ENCODE results near the gene HAUS8.

HAUS8 gene

DNA sequence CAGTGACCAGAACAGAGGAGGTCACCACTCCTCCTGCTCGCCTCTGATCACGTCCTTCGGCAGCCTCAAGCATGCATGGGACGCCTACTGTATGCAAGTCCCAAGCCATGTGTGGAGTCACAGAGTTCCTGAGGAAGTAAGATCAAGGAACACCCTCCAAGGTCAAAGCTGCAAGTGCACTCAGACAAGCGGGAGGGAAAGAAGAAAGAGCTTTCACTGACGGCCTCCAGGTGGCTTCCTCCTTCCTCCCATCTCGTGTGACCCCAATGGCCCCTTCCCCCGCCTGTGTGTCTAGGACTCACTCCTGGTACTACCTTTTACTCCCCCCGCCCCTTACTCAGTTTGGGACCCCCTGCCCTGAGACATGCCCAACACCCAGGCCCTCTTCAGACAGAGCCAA is 6.1 kb downstream of the HAUS8 start:
- TF ChIP-seq YY1 (IDR thresholded peaks at IDR 0.05; ENCODE audit: low read depth): no peak

DNA sequence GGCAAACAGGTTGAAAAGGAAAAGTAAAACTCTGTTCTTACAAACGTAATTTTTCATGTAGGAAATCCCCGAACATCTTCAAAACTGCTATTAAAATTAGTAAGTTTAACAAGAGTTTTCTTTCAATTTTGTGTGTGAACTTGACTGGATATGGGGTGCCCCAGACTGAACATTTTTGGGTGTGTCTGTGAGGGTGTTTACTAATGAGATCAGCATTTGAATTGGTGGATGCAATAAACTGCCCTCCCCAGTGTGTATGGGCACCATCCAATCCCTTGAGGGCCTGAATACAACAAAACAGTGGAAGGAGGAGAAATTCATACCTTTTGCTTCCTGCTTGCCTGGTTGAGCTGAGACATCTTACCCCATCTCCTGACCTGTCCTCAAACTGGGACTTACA is 11.8 kb downstream of the HAUS8 start:
- TF ChIP-seq CREB1 (IDR thresholded peaks at IDR 0.05; ENCODE audit: low read depth): no peak
- no peak for TF ChIP-seq EP300 (IDR thresholded peaks at IDR 0.05; ENCODE audit: borderline replicate concordance)
- TF ChIP-seq, protein P1, sequence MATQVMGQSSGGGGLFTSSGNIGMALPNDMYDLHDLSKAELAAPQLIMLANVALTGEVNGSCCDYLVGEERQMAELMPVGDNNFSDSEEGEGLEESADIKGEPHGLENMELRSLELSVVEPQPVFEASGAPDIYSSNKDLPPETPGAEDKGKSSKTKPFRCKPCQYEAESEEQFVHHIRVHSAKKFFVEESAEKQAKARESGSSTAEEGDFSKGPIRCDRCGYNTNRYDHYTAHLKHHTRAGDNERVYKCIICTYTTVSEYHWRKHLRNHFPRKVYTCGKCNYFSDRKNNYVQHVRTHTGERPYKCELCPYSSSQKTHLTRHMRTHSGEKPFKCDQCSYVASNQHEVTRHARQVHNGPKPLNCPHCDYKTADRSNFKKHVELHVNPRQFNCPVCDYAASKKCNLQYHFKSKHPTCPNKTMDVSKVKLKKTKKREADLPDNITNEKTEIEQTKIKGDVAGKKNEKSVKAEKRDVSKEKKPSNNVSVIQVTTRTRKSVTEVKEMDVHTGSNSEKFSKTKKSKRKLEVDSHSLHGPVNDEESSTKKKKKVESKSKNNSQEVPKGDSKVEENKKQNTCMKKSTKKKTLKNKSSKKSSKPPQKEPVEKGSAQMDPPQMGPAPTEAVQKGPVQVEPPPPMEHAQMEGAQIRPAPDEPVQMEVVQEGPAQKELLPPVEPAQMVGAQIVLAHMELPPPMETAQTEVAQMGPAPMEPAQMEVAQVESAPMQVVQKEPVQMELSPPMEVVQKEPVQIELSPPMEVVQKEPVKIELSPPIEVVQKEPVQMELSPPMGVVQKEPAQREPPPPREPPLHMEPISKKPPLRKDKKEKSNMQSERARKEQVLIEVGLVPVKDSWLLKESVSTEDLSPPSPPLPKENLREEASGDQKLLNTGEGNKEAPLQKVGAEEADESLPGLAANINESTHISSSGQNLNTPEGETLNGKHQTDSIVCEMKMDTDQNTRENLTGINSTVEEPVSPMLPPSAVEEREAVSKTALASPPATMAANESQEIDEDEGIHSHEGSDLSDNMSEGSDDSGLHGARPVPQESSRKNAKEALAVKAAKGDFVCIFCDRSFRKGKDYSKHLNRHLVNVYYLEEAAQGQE (IDR thresholded peaks at IDR 0.05; ENCODE audit: low read depth): no peak
- TF ChIP-seq CEBPB (IDR thresholded peaks at IDR 0.05): no peak
- TF ChIP-seq TEAD4 (IDR thresholded peaks at IDR 0.05): no peak
- TF ChIP-seq, protein P2, sequence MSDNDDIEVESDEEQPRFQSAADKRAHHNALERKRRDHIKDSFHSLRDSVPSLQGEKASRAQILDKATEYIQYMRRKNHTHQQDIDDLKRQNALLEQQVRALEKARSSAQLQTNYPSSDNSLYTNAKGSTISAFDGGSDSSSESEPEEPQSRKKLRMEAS (IDR thresholded peaks at IDR 0.05): no peak
- TF ChIP-seq FOXM1 (IDR thresholded peaks at IDR 0.05; ENCODE audit: borderline replicate concordance, low read depth): no peak
- TF ChIP-seq ZBTB7A (IDR thresholded peaks at IDR 0.05; ENCODE audit: low read depth): no peak
- no peak for TF ChIP-seq YY1 (IDR thresholded peaks at IDR 0.05; ENCODE audit: low read depth)
- no peak for TF ChIP-seq EGR1 (IDR thresholded peaks at IDR 0.05)
- TF ChIP-seq RAD21 (IDR thresholded peaks at IDR 0.05; ENCODE audit: low read depth): no peak
- TF ChIP-seq NFIC (IDR thresholded peaks at IDR 0.05): no peak
- TF ChIP-seq, protein P3, sequence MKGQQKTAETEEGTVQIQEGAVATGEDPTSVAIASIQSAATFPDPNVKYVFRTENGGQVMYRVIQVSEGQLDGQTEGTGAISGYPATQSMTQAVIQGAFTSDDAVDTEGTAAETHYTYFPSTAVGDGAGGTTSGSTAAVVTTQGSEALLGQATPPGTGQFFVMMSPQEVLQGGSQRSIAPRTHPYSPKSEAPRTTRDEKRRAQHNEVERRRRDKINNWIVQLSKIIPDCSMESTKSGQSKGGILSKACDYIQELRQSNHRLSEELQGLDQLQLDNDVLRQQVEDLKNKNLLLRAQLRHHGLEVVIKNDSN (IDR thresholded peaks at IDR 0.05): no peak
- TF ChIP-seq TAF1 (IDR thresholded peaks at IDR 0.05; ENCODE audit: low read depth): no peak
- TF ChIP-seq TCF12 (IDR thresholded peaks at IDR 0.05; ENCODE audit: low read depth): no peak

DNA sequence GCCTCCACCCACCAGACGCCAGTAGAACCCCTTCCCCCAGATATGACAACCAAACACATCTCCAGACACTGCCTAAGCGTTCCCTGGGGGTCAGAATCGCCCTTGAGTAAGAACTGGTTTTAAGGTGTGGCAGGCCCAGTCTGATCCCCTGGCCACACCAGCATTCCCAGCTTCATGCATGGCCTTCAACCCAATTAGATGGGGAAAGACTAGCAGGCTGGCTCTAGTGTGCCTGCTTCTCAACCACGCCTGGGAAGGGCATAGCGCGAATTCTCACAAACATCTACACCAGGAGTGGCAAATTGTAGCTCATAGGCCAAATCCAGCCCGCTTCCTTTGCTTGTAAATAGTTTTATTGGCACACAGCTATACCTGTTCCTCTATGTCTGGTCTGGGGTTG is 13.6 kb downstream of the HAUS8 start:
- TF ChIP-seq, protein P3 (IDR thresholded peaks at IDR 0.05): no peak
- TF ChIP-seq RAD21 (IDR thresholded peaks at IDR 0.05; ENCODE audit: low read depth): no peak
- TF ChIP-seq NFIC (IDR thresholded peaks at IDR 0.05): no peak
- TF ChIP-seq, protein P2 (IDR thresholded peaks at IDR 0.05): no peak
- no peak for TF ChIP-seq EGR1 (IDR thresholded peaks at IDR 0.05)
- TF ChIP-seq CREB1 (IDR thresholded peaks at IDR 0.05; ENCODE audit: low read depth): no peak

DNA sequence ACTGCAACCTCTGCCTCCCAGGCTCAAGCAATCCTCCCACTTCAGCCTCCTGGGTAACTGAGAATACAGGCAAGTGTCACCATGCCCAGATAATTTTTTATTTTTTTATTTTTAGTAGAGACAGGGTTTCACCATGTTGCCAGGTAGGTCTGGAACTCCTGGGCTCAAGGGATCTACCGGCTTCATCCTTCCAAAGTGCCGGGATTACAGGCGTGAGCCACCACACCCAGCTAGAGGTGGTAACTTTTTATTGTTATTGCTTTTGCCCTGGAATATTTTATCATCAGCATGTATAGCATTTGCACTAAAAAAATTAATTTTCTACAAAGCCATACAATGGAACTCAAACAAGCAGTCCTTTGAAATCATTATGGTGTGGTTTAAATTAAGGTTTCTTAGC is 14.0 kb downstream of the HAUS8 start:
- no peak for TF ChIP-seq RAD21 (IDR thresholded peaks at IDR 0.05; ENCODE audit: low read depth)
- TF ChIP-seq EP300 (IDR thresholded peaks at IDR 0.05; ENCODE audit: borderline replicate concordance): no peak
- TF ChIP-seq TEAD4 (IDR thresholded peaks at IDR 0.05): no peak
- no peak for TF ChIP-seq TAF1 (IDR thresholded peaks at IDR 0.05; ENCODE audit: low read depth)
- TF ChIP-seq FOXM1 (IDR thresholded peaks at IDR 0.05; ENCODE audit: borderline replicate concordance, low read depth): no peak
- TF ChIP-seq, protein P3 (IDR thresholded peaks at IDR 0.05): no peak

DNA sequence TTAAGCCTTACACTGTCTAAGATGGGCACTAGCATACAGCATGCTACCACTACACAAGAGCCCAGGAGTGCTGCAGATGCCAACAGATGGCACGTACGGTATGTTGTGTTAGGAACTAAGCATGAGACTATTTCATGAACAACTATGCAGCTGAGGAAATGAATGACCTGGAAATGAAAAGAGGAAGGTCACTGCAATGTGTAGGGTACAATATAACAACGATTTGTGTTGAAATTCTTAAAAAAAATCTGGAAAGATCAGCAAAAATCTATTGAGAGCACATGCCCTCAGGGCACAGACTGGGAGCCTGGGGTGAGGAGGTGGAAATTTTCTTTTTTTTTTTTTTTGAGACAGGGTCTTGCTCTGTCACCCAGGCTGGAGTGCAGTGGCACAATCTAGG is 14.4 kb downstream of the HAUS8 start:
- TF ChIP-seq NFIC (IDR thresholded peaks at IDR 0.05) (no peak), EGR1 (IDR thresholded peaks at IDR 0.05) (no peak), TEAD4 (IDR thresholded peaks at IDR 0.05) (no peak), YY1 (IDR thresholded peaks at IDR 0.05; ENCODE audit: low read depth) (no peak), EP300 (IDR thresholded peaks at IDR 0.05; ENCODE audit: borderline replicate concordance) (no peak), CREB1 (IDR thresholded peaks at IDR 0.05; ENCODE audit: low read depth) (no peak), ZBTB7A (IDR thresholded peaks at IDR 0.05; ENCODE audit: low read depth) (no peak), FOXM1 (IDR thresholded peaks at IDR 0.05; ENCODE audit: borderline replicate concordance, low read depth) (no peak), CEBPB (IDR thresholded peaks at IDR 0.05) (no peak), TAF1 (IDR thresholded peaks at IDR 0.05; ENCODE audit: low read depth) (no peak), RAD21 (IDR thresholded peaks at IDR 0.05; ENCODE audit: low read depth) (no peak)
- TF ChIP-seq, protein P2 (IDR thresholded peaks at IDR 0.05): no peak
- TF ChIP-seq, protein P3 (IDR thresholded peaks at IDR 0.05): no peak
- TF ChIP-seq, protein P1 (IDR thresholded peaks at IDR 0.05; ENCODE audit: low read depth): no peak

All from Ishikawa (cell line).